H1 (cell line): ENCODE data around the gene PF4V1. TPM values are rescaled to one million over a fixed set of nuclear protein-coding genes. Genes with fewer than 3 reads are reported as not detected.

ENCODE experiments used
- CTCF ChIA-PET: fragments of 300-600 bp; sonication (Branson Sonifier 250); formaldehyde crosslinking; loops from one replicate; lab custom pipeline; 2021; ENCODE audit not compliant: partially characterized antibody; lab: Charles Lee
- POLR2A ChIA-PET: fragments of 300-600 bp; sonication (Branson Sonifier 250); formaldehyde crosslinking; loops from one replicate; lab custom pipeline; 2021; ENCODE audit warnings: inconsistent platforms; ENCODE audit not compliant: partially characterized antibody; lab: Charles Lee
- DNase-seq, 2 experiments: peaks; one replicate each; pipeline versions ENCODE4 v3.0.0 to v3.0.0-alpha.2; 2010 to 2022; ENCODE audit warnings: low spot score in 2 of 2, low read depth in 1 of 2, mixed read lengths in 1 of 2
- FAIRE-seq: peaks from 2 replicates; lab custom pipeline; 2011; peaks lifted over from hg19 to GRCh38; lab: Jason Lieb, UNC
- H2AFZ ChIP-seq: 2 replicates; pipeline ENCODE4 v1.8.1; 2012; ENCODE audit warnings: low read length, inconsistent platforms
- H2AK5ac ChIP-seq: 2 replicates; pipeline ENCODE4 v1.6.1; 2013; ENCODE audit warnings: low read depth, low read length
- H2BK120ac ChIP-seq: replicated peaks from 2 replicates; pipeline ENCODE3; 2013; ENCODE audit warnings: low read depth, low read length, inconsistent platforms
- H2BK12ac ChIP-seq: 2 replicates; pipeline ENCODE4 v1.6.1; 2013; ENCODE audit warnings: low read depth, low read length
- H2BK15ac ChIP-seq: 2 replicates; pipeline ENCODE4 v1.6.1; 2013; ENCODE audit warnings: low read length
- H2BK20ac ChIP-seq: 2 replicates; pipeline ENCODE4 v1.6.1; 2013; ENCODE audit warnings: low read length
- H2BK5ac ChIP-seq: 2 replicates; pipeline ENCODE4 v1.6.1; 2013; ENCODE audit warnings: low read depth, low read length
- H3K14ac ChIP-seq: 2 replicates; pipeline ENCODE4 v1.6.1; 2013; ENCODE audit warnings: inconsistent platforms; ENCODE audit not compliant: insufficient read length
- H3K18ac ChIP-seq: 2 replicates; pipeline ENCODE4 v1.6.1; 2013; ENCODE audit warnings: low read length; ENCODE audit errors: extremely low read depth
- H3K23ac ChIP-seq: 2 replicates; pipeline ENCODE4 v1.6.1; 2013; ENCODE audit warnings: inconsistent platforms; ENCODE audit not compliant: insufficient read length
- H3K23me2 ChIP-seq: 2 replicates; pipeline ENCODE4 v1.6.1; 2013; ENCODE audit warnings: low read depth, low read length
- H3K27ac ChIP-seq: 2 replicates; pipeline ENCODE4 v1.6.1; 2011; ENCODE audit warnings: low read depth, low read length, inconsistent platforms
- H3K27me3 ChIP-seq, 4 experiments: replicated peaks in 1 of 4; 1 replicate in 1 of 4; 2 replicates in 3 of 4; pipeline versions ENCODE4 v1.6.1 to v1.8.1; 2011 to 2013; ENCODE audit warnings: low read length in 3 of 4, mild to moderate bottlenecking in 3 of 4, inconsistent platforms in 2 of 4, mixed read lengths in 2 of 4, moderate library complexity in 1 of 4; ENCODE audit not compliant: control insufficient read depth in 3 of 4, insufficient read depth in 3 of 4; ENCODE audit errors: extremely low read depth in 1 of 4
- H3K36me3 ChIP-seq, 4 experiments: 2 replicates each; pipeline versions ENCODE4 v1.6.1 to v1.8.1; 2011 to 2013; ENCODE audit warnings: mild to moderate bottlenecking in 4 of 4, low read length in 3 of 4, moderate library complexity in 2 of 4, control low read depth in 1 of 4, inconsistent platforms in 1 of 4; ENCODE audit not compliant: insufficient read depth in 4 of 4, control insufficient read depth in 2 of 4
- H3K4ac ChIP-seq: replicated peaks from 2 replicates; pipeline ENCODE3; 2013; ENCODE audit warnings: low read length, low read depth, mixed read lengths, inconsistent platforms; ENCODE audit not compliant: insufficient read length
- H3K4me1 ChIP-seq, 4 experiments: replicated peaks in 1 of 4; 1 replicate in 1 of 4; 2 replicates in 3 of 4; pipeline versions ENCODE4 v1.6.1 to v1.8.1; 2011 to 2013; ENCODE audit warnings: low read length in 3 of 4, inconsistent platforms in 2 of 4, mixed read lengths in 1 of 4; ENCODE audit not compliant: insufficient read depth in 4 of 4, control insufficient read depth in 3 of 4
- H3K4me2 ChIP-seq, 2 experiments: 2 replicates each; pipeline versions ENCODE4 v1.6.1 to v1.8.1; 2011 to 2013; ENCODE audit warnings: low read depth in 2 of 2, low read length in 2 of 2, control low read depth in 1 of 2, inconsistent platforms in 1 of 2, mild to moderate bottlenecking in 1 of 2; ENCODE audit not compliant: insufficient read depth in 1 of 2
- H3K4me3 ChIP-seq, 4 experiments: fragments of 200-600, 300-600 bp in 1 of 4; sonication (generic), shearing (Covaris generic), sonication (Bioruptor Twin) in 1 of 4; 2 replicates each; pipeline versions ENCODE4 v1.5.1 to v1.8.1; 2011 to 2016; ENCODE audit warnings: low read length in 4 of 4, low read depth in 3 of 4, control low read depth in 2 of 4, inconsistent platforms in 2 of 4, mild to moderate bottlenecking in 2 of 4, mixed read lengths in 1 of 4, moderate library complexity in 1 of 4; ENCODE audit not compliant: insufficient read depth in 2 of 4; ENCODE audit errors: extremely low read depth in 1 of 4
- H3K56ac ChIP-seq: replicated peaks from 2 replicates; pipeline ENCODE3; 2013; ENCODE audit warnings: low read depth, mild to moderate bottlenecking, mixed read lengths, low read length, inconsistent platforms; ENCODE audit not compliant: insufficient read length
- H3K79me1 ChIP-seq: 2 replicates; pipeline ENCODE4 v1.6.1; 2013; ENCODE audit warnings: low read depth, low read length, control low read depth
- H3K79me2 ChIP-seq, 2 experiments: 2 replicates each; pipeline versions ENCODE4 v1.6.1 to v1.8.1; 2012 to 2013; ENCODE audit warnings: low read length in 2 of 2, mild to moderate bottlenecking in 2 of 2, inconsistent platforms in 1 of 2; ENCODE audit not compliant: insufficient read depth in 2 of 2, control insufficient read depth in 1 of 2
- H3K9ac ChIP-seq, 4 experiments: replicated peaks in 1 of 4; 1 replicate in 1 of 4; 2 replicates in 3 of 4; pipeline versions ENCODE4 v1.6.1 to v1.8.1; 2011 to 2013; ENCODE audit warnings: low read depth in 3 of 4, low read length in 3 of 4, control low read depth in 2 of 4, mild to moderate bottlenecking in 2 of 4, moderate library complexity in 2 of 4, inconsistent platforms in 1 of 4; ENCODE audit errors: extremely low read depth in 1 of 4
- H3K9me3 ChIP-seq, 2 experiments: 2 replicates each; pipeline versions ENCODE4 v1.6.1 to v1.8.1; 2012 to 2013; ENCODE audit warnings: mild to moderate bottlenecking in 2 of 2, moderate library complexity in 2 of 2, control low read depth in 1 of 2, inconsistent platforms in 1 of 2, low read depth in 1 of 2, low read length in 1 of 2, mixed read lengths in 1 of 2; ENCODE audit not compliant: insufficient read depth in 2 of 2
- H4K20me1 ChIP-seq, 2 experiments: replicated peaks in 1 of 2; 2 replicates each; pipeline versions ENCODE3 to v1.8.1; 2011 to 2013; ENCODE audit warnings: inconsistent platforms in 2 of 2, low read length in 2 of 2, mild to moderate bottlenecking in 1 of 2; ENCODE audit not compliant: insufficient read depth in 2 of 2, control insufficient read depth in 1 of 2
- H4K5ac ChIP-seq: 2 replicates; pipeline ENCODE4 v1.6.1; 2013; ENCODE audit warnings: low read length, low read depth, mixed read lengths, inconsistent platforms; ENCODE audit not compliant: insufficient read length
- H4K8ac ChIP-seq: 2 replicates; pipeline ENCODE4 v1.8.0; 2013; ENCODE audit warnings: mild to moderate bottlenecking, moderate library complexity, low read length, inconsistent platforms; ENCODE audit not compliant: insufficient read depth; ENCODE audit errors: extremely low read depth
- H4K91ac ChIP-seq: replicated peaks from 2 replicates; pipeline ENCODE3; 2013; ENCODE audit warnings: low read length, mixed read lengths, inconsistent platforms; ENCODE audit not compliant: insufficient read length
- NANOG ChIP-seq: IDR thresholded peaks from 2 replicates; pipeline ENCODE4 v1.6.1; 2011; ENCODE audit warnings: low read length, low read depth, mild to moderate bottlenecking, inconsistent platforms; ENCODE audit not compliant: insufficient read depth, poor library complexity, severe bottlenecking
- NRF1 ChIP-seq: IDR thresholded peaks from 2 replicates; pipeline ENCODE4 v1.6.1; 2011; ENCODE audit warnings: mild to moderate bottlenecking, low read depth, low read length, improper control_type of control experiment
- POU5F1 ChIP-seq: IDR thresholded peaks from 2 replicates; pipeline ENCODE4 v1.6.1; 2011; ENCODE audit warnings: low read depth, mild to moderate bottlenecking, low read length, moderate library complexity
- RNF2 ChIP-seq: fragments of 200-900, 300-1000 bp; sonication (generic); IDR thresholded peaks from 2 replicates; pipeline ENCODE4 v1.7.1; 2016; ENCODE audit warnings: borderline replicate concordance, low read depth, mild to moderate bottlenecking, antibody characterized with exemption, low read length; ENCODE audit not compliant: poor library complexity, severe bottlenecking; ENCODE audit errors: missing control alignments
- SAP30 ChIP-seq: fragments of 300-600 bp; sonication (generic); IDR thresholded peaks from 2 replicates; pipeline ENCODE4 v1.7.1; 2012; ENCODE audit warnings: low read length, moderate library complexity, mild to moderate bottlenecking, inconsistent platforms; ENCODE audit not compliant: insufficient read depth, insufficient replicate concordance
- SIX5 ChIP-seq: IDR thresholded peaks from 2 replicates; pipeline ENCODE4 v1.6.1; 2011; ENCODE audit warnings: mild to moderate bottlenecking, low read depth, low read length
- SP1 ChIP-seq: IDR thresholded peaks from 2 replicates; pipeline ENCODE4 v1.6.1; 2011; ENCODE audit warnings: low read depth, low read length
- SP2 ChIP-seq: IDR thresholded peaks from 2 replicates; pipeline ENCODE4 v1.6.1; 2012; ENCODE audit warnings: mild to moderate bottlenecking, low read length, inconsistent platforms
- SP4 ChIP-seq: IDR thresholded peaks from 2 replicates; pipeline ENCODE4 v1.6.1; 2012; ENCODE audit warnings: low read length, inconsistent platforms
- SUZ12 ChIP-seq: fragments of 200-600 bp; sonication (generic); IDR thresholded peaks from 2 replicates; pipeline ENCODE4 v1.6.1; 2012; ENCODE audit warnings: mild to moderate bottlenecking, inconsistent platforms, low read length, moderate library complexity, mixed read lengths
- TAF7 ChIP-seq: optimal IDR thresholded peaks from 2 replicates; pipeline ENCODE3; 2011; ENCODE audit warnings: low read depth, mild to moderate bottlenecking, inconsistent platforms, low read length, moderate library complexity, borderline replicate concordance
- WGBS, 2 experiments: shearing (Covaris generic) in 1 of 2; methylation state at CpG; one replicate each; pipeline versions ENCODE4 v1.1.6 to v1.1.7; 2013 to 2015; ENCODE audit warnings: low lambda C conversion rate in 2 of 2, mixed read lengths in 2 of 2, inconsistent platforms in 1 of 2, low coverage in 1 of 2, missing lambda C conversion rate in 1 of 2; ENCODE audit not compliant: insufficient replicate concordance in 2 of 2, insufficient coverage in 1 of 2, insufficient read length in 1 of 2; ENCODE audit errors: extremely low coverage in 1 of 2, missing lambda C conversion rate in 1 of 2; 5-methylcytosine and 5-hydroxymethylcytosine counted together
- polyA plus RNA-seq, 7 experiments: library from polyadenylated mRNA; depleted of rRNA in 3 of 7; stranded (reverse) in 5 of 7; unstranded in 2 of 7; fragments of >200 nt in 5 of 7; fragments of 200-250 nt in 2 of 7; gene quantifications; 1 replicate in 5 of 7; 2 replicates in 1 of 7; 4 replicates in 1 of 7; pipeline versions ENCODE4 v1.2.1 to v1.2.3, GENCODE V29; 2011 to 2013; ENCODE audit warnings: missing spikeins in 2 of 7, mixed read lengths in 2 of 7
- total RNA-seq: library from RNA; stranded (reverse); fragmentation: NEBNext Ultra II Directional; extraction: Animal tissue kit (Norgen Biotek cat#: 25700); gene quantifications from 2 replicates; pipeline ENCODE4 v1.2.1, GENCODE V29; 2021
- TF ChIP-seq, protein P1 (sequence below): IDR thresholded peaks from 2 replicates; pipeline ENCODE4 v1.6.1; 2012; ENCODE audit warnings: inconsistent platforms
- TF ChIP-seq, protein P2 (sequence below): IDR thresholded peaks from 2 replicates; pipeline ENCODE4 v1.6.1; 2012; ENCODE audit warnings: inconsistent platforms

PF4V1 gene
- total and polyA plus RNA-seq, 2 of the 8 experiments (the other 6 are each of a cell fraction or from before 2014, with no cell fraction given) = not detected

DNA sequence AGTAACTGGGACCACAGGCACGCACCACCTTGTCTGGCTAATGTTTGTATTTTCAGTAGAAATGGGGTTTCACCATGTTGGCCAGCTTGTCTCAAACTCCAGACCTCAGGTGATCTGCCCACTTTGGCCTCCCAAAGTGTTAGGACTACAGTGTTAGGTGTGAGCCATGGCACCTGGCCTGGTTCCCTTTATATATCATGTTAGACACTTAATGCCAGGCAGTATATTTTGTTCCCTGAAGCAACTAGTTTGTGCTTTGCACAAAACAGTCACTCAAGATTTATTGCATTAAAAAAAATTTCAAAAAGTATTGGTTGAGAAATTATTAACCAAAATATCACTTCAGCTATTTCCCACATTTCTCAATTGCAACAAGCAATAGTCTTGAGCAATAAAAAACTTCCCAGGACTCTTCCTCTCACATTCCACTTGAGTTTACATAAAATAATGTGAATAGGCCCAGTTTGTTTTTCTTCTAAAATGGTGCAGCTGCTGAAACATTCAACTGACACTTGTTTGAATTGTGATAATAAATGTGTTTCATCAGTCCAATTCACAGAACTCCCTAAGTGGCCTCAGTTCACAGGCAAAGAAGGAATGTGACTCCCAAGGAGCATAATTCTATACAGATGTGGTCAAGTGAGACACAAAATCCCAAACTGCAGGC, 38.8 kb downstream of the PF4V1 start:
- H4K20me1 ChIP-seq = no peaks in the 10 kb centered on the region
- no peak overlapping the region for H3K27ac ChIP-seq
- no peak overlapping the region for H3K4me2 ChIP-seq
- H2BK5ac ChIP-seq = no peak overlapping the region
- H3K4me1 ChIP-seq = no peaks in the 10 kb centered on the region
- no peak overlapping the region for H3K14ac ChIP-seq
- no peak overlapping the region for H4K5ac ChIP-seq
- no peaks in the 10 kb centered on the region for H3K9me3 ChIP-seq
- H2BK20ac ChIP-seq = no peak overlapping the region
- no peak for FAIRE-seq
- H3K27me3 ChIP-seq = no peaks in the 10 kb centered on the region
- WGBS, 2 experiments = 100% methylated on average over 1 of the region's 1 CpG; no CpG with 5 or more reads in 1 of the 2 experiments
- no peak overlapping the region for H2BK12ac ChIP-seq
- DNase-seq = no peak
- no peak overlapping the region for H4K8ac ChIP-seq
- no peak overlapping the region for H2AK5ac ChIP-seq
- no peaks in the 10 kb centered on the region for H3K36me3 ChIP-seq
- H2BK120ac ChIP-seq = no peak overlapping the region
- H3K18ac ChIP-seq = no peak overlapping the region
- H3K4me3 ChIP-seq = no peak overlapping the region
- no peak overlapping the region for H2AFZ ChIP-seq
- H2BK15ac ChIP-seq = no peak overlapping the region
- H3K9ac ChIP-seq = no peak overlapping the region
- H3K23ac ChIP-seq = no peak overlapping the region
- no peak overlapping the region for H3K56ac ChIP-seq
- POLR2A ChIA-PET = no interaction called here
- no peaks in the 10 kb centered on the region for H3K23me2 ChIP-seq
- H3K79me1 ChIP-seq = no peaks in the 10 kb centered on the region
- CTCF ChIA-PET = no interaction called here
- no peak overlapping the region for H4K91ac ChIP-seq
- H3K79me2 ChIP-seq = no peaks in the 10 kb centered on the region
- no peak overlapping the region for H3K4ac ChIP-seq
- no peak for TF ChIP-seq SP1
- TF ChIP-seq POU5F1 = no peak
- TF ChIP-seq, protein P1, sequence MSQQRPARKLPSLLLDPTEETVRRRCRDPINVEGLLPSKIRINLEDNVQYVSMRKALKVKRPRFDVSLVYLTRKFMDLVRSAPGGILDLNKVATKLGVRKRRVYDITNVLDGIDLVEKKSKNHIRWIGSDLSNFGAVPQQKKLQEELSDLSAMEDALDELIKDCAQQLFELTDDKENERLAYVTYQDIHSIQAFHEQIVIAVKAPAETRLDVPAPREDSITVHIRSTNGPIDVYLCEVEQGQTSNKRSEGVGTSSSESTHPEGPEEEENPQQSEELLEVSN = no peak
- no peak for TF ChIP-seq TAF7
- TF ChIP-seq SUZ12 = no peak
- TF ChIP-seq NRF1 = no peak
- TF ChIP-seq RNF2 = no peak
- TF ChIP-seq SIX5 = no peak
- TF ChIP-seq SP4 = no peak
- TF ChIP-seq SAP30 = no peak
- TF ChIP-seq SP2 = no peak
- TF ChIP-seq NANOG = no peak
- TF ChIP-seq, protein P2, sequence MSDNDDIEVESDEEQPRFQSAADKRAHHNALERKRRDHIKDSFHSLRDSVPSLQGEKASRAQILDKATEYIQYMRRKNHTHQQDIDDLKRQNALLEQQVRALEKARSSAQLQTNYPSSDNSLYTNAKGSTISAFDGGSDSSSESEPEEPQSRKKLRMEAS = no peak
